ENCODE results near the gene SDHAF2.
"Not testable (repeated sequence)": the region's sequence is repeated elsewhere in the genome, so short reads cannot be mapped to it uniquely, and the experiment has no call there.

The SDHAF2 gene

GRCh38 chr11:61422226-61422625 is 7.7 kb upstream of the SDHAF2 start:
- DNase-seq (ENCODE audit: low read depth in 3 of 3, low spot score in 1 of 3) = no peak

- DNase-seq (ENCODE audit: low read depth in 3 of 3, low spot score in 1 of 3) = no peak
Observed at GRCh38 chr11:61425367-61426131, 4.4 kb upstream of the SDHAF2 start.

GRCh38 chr11:61429346-61429690 is 606 bp upstream of the SDHAF2 start:
- DNase-seq (ENCODE audit: low read depth in 3 of 3, low spot score in 1 of 3) = peak; percentile 16 to 52 (median 24)

GRCh38 chr11:61430839-61431238 is 915 bp downstream of the SDHAF2 start:
- not testable (repeated sequence) for DNase-seq (ENCODE audit: low read depth in 3 of 3, low spot score in 1 of 3)

GRCh38 chr11:61437496-61437895 is 7.6 kb downstream of the SDHAF2 start:
- no peak for DNase-seq (ENCODE audit: low read depth in 3 of 3, low spot score in 1 of 3)

GRCh38 chr11:61439615-61440014 is 9.7 kb downstream of the SDHAF2 start:
- DNase-seq (ENCODE audit: low read depth in 3 of 3, low spot score in 1 of 3) = no peak

GRCh38 chr11:61442616-61443015 is 12.7 kb downstream of the SDHAF2 start:
- no peak for DNase-seq (ENCODE audit: low read depth in 3 of 3, low spot score in 1 of 3)

GRCh38 chr11:61445516-61445915 is 15.6 kb downstream of the SDHAF2 start:
- no peak for DNase-seq (ENCODE audit: low read depth in 3 of 3, low spot score in 1 of 3)

- DNase-seq (ENCODE audit: low read depth in 3 of 3, low spot score in 1 of 3) = peak; percentile 18 to 71 (median 21)
Observed at GRCh38 chr11:61446211-61446651, 16.3 kb downstream of the SDHAF2 start.

GRCh38 chr11:61447601-61448551 is 18.0 kb downstream of the SDHAF2 start:
- DNase-seq (ENCODE audit: low read depth in 3 of 3, low spot score in 1 of 3) = no peak

GRCh38 chr11:61448552-61448927 is 18.6 kb downstream of the SDHAF2 start:
- no peak for DNase-seq (ENCODE audit: low read depth in 3 of 3, low spot score in 1 of 3)

GRCh38 chr11:61452825-61453224 is 22.9 kb downstream of the SDHAF2 start:
- DNase-seq (ENCODE audit: low read depth in 3 of 3, low spot score in 1 of 3) = no peak

GRCh38 chr11:61453695-61454094 is 23.8 kb downstream of the SDHAF2 start:
- DNase-seq (ENCODE audit: low read depth in 3 of 3, low spot score in 1 of 3) = no peak

- DNase-seq (ENCODE audit: low read depth in 3 of 3, low spot score in 1 of 3) = no peak
Observed at GRCh38 chr11:61454520-61454919, 24.6 kb downstream of the SDHAF2 start.

- no peak for DNase-seq (ENCODE audit: low read depth in 3 of 3, low spot score in 1 of 3)
Observed at GRCh38 chr11:61460474-61460881, 30.6 kb downstream of the SDHAF2 start.

- DNase-seq (ENCODE audit: low read depth in 3 of 3, low spot score in 1 of 3) = no peak
Observed at GRCh38 chr11:61460986-61461385, 31.1 kb downstream of the SDHAF2 start.

GRCh38 chr11:61467602-61468001 is 37.7 kb downstream of the SDHAF2 start:
- DNase-seq (ENCODE audit: low read depth in 3 of 3, low spot score in 1 of 3) = not testable (repeated sequence)

- no peak for DNase-seq (ENCODE audit: low read depth in 3 of 3, low spot score in 1 of 3)
Observed at GRCh38 chr11:61468002-61468401, 38.1 kb downstream of the SDHAF2 start.

- no peak for DNase-seq (ENCODE audit: low read depth in 3 of 3, low spot score in 1 of 3)
Observed at GRCh38 chr11:61472282-61472681, 42.4 kb downstream of the SDHAF2 start.

- no peak for DNase-seq (ENCODE audit: low read depth in 3 of 3, low spot score in 1 of 3)
Observed at GRCh38 chr11:61472868-61473267, 42.9 kb downstream of the SDHAF2 start.

GRCh38 chr11:61473370-61474012 is 43.6 kb downstream of the SDHAF2 start:
- DNase-seq (ENCODE audit: low read depth in 3 of 3, low spot score in 1 of 3) = no peak

All from stimulated activated CD4-positive, alpha-beta T cell treated with anti-CD3 and anti-CD28 coated beads, TNF-alpha, amount 100 ng/mL, for 1 hour (primary cell).